HTR-8/SVneo (cell line): ENCODE data around the gene JUP.

Source experiments
- DNase-seq: peaks from one replicate; pipeline ENCODE4 v3.0.0; 2011; ENCODE audit warnings: low spot score, mixed read lengths; ENCODE audit not compliant: insufficient read length
- FAIRE-seq: peaks from 2 replicates; lab custom pipeline; 2011; peaks lifted over from hg19 to GRCh38; lab: Jason Lieb, UNC

The JUP gene

DNA sequence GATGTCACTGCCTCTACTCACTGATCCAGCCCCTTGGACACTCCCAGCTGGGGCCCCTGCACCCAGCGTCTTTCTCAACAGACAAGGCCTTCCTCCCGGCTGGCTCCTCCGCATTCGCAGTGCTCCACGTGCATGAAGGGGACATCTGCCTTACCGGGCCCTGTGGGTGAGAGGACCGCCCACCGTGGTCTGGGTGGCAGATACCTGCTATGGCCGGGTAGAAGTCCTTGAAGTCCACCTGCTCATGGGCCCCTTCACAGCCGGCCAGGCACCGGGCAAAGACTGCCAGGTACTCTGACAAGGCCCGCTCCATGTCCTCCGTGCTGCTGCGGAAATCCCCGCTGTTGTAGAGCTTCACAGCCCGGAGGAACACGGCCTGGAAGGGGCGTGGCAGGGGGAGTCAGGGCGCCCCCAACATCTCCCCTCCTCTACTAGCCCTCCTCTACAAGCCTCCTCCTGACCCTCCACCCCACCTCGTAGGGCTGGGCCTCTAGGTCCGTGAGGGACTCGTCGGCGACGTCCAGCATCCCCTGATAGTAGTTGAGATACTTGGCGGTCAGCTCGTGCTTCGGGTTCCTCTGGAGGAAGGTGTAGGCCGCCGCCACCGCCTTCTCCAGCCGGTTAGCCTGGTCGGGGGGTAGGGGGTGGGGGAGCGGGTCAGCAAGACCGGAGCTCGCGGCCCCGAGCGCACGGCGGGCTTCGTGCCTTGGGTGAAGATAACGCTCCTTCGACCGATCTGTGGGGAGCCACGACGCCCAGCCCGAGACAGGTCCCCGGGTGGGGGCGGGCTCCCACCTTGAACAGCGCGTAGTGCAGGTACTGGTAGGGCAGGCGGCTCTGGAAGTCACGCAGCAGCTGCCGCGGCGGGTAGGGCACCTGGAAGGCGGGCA lies 24.4 kb upstream of the JUP start:
- DNase-seq: no peak
- peak; percentile 20 for FAIRE-seq

GRCh38 chr17:41806685-41807445 lies 20.4 kb upstream of the JUP start:
- FAIRE-seq: no peak
- no peak for DNase-seq

DNA sequence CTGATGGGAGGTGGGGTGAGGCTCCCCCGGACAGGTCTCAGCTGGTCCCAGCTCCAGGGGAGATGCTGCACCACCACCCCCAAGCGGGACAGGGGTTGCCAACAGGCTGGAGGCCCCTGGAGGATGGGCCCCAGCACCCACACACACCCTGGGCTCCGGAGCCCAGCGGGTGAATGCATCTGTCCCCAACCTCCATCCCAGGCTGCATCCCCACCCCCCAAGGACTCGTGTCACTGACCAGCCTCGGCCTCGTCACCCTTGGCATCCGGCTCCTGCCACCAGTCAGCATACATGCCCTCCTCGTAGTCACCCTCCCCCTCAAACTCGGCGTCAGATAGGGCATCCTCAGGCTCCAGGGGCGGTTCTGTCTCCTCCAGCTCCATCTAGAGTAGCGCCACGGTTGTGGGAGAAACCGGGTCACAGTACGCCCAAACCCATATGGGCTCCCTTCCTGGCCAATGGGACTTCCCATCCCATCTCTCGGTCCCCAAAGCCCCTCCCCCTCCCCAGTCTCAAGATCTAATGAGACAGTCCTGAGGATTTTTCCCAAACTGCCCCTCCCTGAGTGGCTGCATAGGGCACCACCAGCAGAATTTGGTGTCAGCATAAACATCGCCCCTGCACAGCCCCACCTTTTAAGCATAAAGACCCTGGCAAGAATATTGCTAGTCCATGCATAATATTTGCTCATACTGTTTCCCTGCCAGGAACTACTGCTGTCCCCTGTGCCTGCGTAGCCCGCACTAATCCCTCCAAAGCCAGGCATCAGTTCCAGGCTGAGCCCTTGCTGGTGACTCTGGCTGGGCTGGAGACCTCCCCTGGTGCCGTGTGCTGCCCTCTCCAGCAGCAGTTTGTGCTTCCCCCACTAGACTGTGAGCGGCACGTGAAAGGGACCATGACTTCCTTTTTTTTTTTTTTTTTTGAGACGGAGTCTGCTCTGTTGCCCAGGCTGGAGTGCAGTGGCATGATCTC lies 16.8 kb upstream of the JUP start:
- FAIRE-seq (no peak), DNase-seq (no peak)

- peak; percentile 74 for FAIRE-seq
- DNase-seq: peak; percentile 88
Observed at GRCh38 chr17:41801374-41802271, 15.1 kb upstream of the JUP start.

- DNase-seq: peak; percentile 68
- peak; percentile 70 for FAIRE-seq
Observed at GRCh38 chr17:41800601-41801373, 14.3 kb upstream of the JUP start.

GRCh38 chr17:41799366-41799765 lies 12.9 kb upstream of the JUP start:
- FAIRE-seq (peak; percentile 26), DNase-seq (no peak)

DNA sequence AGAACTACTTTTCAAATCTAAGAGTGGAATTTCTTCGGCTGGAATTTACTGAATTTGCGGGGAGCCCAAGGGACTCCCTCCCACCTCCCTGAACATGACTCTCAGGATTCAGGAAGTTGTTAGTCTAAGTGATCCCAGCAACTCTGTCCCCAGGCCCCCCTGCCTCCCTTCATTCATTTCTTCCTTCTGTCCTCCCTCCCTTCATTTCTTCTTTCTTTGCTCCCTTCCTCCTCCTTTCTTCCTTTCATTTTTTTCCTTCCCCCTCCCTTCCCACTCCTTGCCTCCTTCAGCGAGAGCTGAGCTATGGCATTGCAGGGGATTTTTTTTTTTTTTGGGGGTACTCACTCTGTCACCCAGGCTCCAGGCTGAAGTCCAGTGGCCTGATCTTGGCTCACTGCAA lies 10.9 kb upstream of the JUP start:
- FAIRE-seq: no peak
- no peak for DNase-seq

DNA sequence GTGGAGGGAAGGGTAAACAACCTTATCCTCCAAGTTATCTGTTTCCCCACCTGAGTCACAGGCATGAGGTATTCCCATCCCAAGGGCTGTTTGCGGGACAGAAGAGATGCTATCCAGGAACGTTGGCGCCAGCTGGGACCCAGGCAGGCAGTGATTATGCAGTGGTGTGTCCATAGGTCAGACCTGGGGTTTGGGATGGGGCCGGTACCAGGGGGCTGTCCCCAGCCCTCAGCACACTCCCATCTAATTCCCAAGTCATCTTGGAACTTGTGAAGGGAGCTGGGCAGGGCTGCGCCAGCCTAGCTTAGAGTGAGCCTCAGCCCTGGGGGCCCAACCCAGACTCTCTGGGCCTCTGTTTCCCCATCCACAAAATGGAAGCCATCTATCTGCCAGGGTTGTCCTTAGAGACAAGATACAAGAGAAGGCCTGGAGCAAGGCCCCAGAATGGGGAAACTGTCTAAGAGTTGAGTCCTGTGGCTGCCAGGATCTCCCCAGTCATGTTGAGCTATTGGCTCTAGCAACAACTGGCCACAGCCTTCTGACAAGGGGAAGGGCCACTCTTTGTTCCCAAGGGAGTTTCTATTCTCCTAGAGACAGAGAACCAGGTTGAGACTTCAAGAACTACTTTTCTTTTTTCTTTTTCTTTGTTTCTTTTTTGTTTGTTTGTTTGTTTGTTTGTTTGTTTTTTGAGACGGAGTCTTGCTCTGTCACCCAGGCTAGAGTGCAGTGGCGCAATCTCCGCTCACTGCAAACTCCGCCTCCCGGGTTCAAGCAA lies 9.8 kb upstream of the JUP start:
- FAIRE-seq (no peak), DNase-seq (no peak)

- no peak for FAIRE-seq
- DNase-seq: no peak
Observed at GRCh38 chr17:41794540-41794975, 8.0 kb upstream of the JUP start.

DNA sequence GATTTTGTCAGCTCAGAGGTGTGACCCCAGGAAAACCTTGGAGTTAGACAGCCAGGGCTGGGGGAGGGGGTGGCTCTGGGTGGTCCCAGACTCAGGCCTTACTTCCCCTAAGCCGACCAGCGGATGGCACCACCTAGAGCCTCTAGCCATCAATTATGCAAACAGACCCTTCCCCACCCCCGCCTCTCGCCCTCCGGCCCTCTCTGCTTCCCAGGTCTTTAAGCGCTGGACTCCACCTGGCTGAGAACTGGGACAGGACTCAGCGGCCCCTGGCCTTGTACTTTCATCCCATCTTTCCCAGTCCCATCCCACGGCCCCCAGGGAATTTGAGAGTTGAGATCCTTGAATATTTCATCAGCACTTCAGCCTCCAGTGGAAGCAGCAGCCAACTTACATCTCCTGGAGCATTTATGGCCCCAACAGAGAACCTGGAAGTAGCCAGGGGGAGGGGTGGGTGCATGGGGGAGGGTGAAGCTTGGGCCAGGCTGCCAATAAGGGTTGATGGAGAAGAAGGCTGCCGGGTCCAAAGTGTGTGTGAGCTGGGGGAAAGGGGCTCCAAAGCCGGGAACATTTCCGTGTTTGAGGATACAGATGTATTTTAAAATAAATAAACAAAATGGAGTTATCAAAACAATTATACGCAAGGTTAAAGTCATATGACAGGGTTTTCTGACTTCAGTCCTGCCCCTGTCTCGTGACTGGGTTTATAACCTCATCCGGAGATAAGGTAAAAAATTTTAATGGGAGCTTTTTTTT lies 7.5 kb upstream of the JUP start:
- FAIRE-seq (no peak), DNase-seq (no peak)

DNA sequence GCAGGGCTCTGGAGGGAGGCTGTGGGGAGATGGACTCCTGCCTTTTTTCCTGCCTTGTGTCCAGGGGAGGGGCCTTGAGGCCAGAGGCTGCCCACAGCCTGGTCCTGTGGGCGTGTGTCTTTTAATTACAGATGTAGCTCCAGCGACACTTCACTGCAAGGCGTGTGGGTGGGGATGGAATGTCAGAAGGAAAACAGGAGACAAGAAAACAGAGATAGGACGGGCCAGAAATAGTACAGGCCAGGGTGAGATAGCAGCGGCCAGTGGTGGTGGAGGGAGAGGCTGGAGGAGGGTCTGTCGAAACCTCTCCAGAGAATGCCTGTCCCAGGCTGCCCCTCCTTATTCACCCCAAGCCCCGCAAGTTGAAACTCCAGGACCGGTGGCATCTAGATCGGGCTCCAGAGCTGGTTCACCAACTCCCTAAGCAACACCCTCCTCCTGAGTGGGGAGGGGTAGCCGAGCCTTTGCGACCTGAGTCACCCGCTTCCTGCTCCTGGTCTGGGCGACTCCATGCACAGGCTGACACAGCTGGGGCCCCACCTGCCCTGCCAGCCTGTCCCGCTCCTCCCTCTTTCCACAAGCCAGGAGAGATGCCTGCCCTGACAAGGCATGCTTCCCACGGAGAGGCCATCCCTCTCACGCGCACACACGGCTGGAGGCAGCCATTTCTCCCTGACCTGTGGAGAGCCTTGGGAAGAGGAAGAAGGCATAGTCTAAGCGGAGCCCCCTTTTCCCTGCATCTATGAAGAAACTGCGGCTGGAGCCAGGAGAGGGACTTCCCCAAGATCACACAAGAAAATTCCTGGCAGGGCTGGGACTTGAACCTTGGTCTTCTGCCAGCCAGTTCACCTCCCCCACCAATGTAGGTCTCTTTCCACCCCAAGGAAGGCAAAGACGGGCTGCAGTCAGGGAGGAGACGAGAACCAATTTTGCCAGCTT lies 6.6 kb upstream of the JUP start:
- FAIRE-seq: peak; percentile 90
- peak; percentile 79 for DNase-seq

DNA sequence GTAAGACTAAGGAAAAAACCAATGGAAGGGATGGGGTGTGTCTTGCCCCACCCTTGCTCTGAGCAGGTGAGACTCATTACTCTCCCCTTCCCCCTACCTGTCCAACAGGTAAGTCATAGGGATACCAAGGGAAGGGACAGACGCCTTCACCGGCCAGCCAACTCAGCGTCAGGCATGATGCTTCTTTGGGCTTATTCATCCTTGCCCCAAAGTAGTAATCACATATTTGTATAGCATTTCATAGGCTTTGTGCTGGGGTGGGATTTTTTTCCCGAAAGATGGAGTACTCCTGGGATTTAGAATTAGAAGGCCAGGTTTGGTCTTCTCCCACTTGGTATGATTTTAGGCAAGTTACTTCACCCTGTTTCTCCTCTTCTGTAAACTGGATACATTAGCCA lies 509 bp upstream of the JUP start:
- no peak for FAIRE-seq
- no peak for DNase-seq

- DNase-seq (no peak), FAIRE-seq (peak; percentile 36)
Observed at GRCh38 chr17:41785859-41786226, 668 bp downstream of the JUP start.

GRCh38 chr17:41785091-41785858 lies 1.2 kb downstream of the JUP start:
- no peak for FAIRE-seq
- DNase-seq: no peak

- DNase-seq: peak; percentile 68
Observed at GRCh38 chr17:41784207-41784744, 2.2 kb downstream of the JUP start.

More at GRCh38 chr17:41784207-41784744, 2.2 kb downstream of the JUP start:
- FAIRE-seq: peak; percentile 58
